Hematopoietic multipotent progenitor cell treated with erythropoietin and hydrocortisone succinate and interleukin-3 and kit ligand, for 17 days (in vitro differentiated cells): ENCODE data around the gene CDH13.

Experiments
- DNase-seq: peaks from one replicate; pipeline ENCODE4 v3.0.0-alpha.2; 2015; ENCODE audit warnings: low spot score

Gene CDH13

GRCh38 chr16:82653550-82654511, 27.1 kb downstream of the CDH13 start:
- DNase-seq = no peak

DNA sequence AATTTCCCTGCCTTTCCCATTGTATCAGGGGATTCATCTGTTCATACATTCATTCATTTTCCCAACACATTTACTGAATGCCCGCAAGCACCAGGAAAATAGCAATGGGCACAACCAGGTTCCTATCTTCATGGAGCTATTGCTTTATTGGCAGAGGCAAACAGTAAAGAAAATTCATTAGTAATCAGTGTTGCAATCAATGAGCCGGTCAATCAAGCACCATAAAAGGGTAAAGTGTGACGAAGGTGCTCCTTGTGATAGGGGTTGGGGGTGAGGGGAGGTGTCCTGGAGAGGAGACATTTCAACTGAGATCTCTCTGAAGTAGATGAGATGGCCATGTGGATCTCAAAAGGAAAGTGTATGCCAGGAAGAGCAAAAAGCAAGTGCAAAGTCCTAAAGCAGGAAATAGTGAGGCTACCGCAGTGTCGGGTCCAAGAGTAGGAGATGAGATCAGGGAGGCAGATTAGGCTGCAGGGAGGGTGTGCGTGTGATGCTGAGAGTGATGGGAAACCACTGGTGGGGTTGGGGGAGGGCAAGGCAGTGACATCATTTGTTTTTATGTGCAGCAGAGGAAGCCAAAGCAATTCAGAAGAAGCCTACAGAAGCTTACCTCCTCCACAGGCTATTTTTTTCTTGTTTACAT, 28.4 kb downstream of the CDH13 start:
- DNase-seq = no peak

- no peak for DNase-seq
Observed at GRCh38 chr16:82655720-82656490, 29.1 kb downstream of the CDH13 start.

- DNase-seq = no peak
Observed at GRCh38 chr16:82657239-82657638, 30.5 kb downstream of the CDH13 start.

DNA sequence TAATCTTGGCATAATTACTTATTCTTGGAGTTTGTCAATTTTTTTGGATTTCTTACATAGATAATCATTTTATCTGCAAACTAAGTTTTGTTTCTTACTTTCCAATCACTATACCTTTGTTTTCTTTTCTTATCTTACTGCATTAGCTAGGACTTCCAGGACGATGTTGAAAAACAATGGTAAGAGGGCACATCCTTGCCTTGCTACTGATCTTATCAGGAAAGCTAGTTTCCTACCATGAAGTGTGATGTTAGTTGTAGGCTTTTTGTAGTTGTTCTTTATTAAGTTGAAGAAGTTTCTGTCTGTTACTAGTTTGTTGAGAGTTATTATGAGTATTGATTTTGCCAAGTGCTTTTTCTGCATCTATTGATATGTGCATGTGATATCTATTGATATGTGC, 31.0 kb downstream of the CDH13 start:
- no peak for DNase-seq

GRCh38 chr16:82658796-82659195, 32.0 kb downstream of the CDH13 start:
- DNase-seq = no peak

- no peak for DNase-seq
Observed at GRCh38 chr16:82660075-82660645, 33.4 kb downstream of the CDH13 start.

DNA sequence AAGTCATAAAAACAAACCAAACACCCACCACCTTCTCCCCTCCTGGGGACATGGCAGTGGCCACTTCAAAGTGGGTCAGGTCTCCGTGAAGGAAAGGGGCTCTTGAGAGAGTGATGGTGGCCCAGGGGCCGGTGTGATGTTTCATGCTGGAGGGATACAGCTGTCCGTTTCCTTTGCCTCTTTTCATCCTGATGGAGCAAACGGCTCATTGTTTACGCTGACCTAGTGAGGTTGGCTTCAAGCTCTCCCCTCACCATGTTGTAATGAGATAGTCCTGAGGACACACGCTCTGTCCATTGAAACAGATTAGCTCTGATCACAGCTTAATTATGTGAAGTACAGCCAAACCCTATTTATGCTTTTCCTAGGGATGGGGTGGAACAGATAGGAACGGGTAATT, 34.2 kb downstream of the CDH13 start:
- no peak for DNase-seq

- no peak for DNase-seq
Observed at GRCh38 chr16:82664181-82664580, 37.4 kb downstream of the CDH13 start.

DNA sequence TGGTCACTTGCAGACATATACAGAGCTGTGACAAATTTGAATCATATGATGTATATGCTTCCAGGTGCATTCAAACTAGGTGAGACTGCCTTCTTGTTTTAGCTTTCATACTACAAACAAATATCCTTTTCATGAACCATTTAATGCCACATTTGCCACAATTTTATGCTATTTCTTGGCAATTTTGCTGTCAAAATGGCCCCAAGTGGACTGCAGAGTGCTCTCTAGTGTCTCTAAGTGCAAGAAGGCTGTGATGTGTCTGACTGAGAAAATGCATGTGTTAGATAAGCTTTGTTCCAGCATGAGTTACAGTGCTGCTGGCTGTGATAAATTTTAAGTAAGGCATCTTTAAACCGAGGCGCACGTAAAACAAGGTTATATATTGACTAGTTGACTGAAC, 38.3 kb downstream of the CDH13 start:
- DNase-seq = no peak

- no peak for DNase-seq
Observed at GRCh38 chr16:82667437-82667836, 40.7 kb downstream of the CDH13 start.

DNA sequence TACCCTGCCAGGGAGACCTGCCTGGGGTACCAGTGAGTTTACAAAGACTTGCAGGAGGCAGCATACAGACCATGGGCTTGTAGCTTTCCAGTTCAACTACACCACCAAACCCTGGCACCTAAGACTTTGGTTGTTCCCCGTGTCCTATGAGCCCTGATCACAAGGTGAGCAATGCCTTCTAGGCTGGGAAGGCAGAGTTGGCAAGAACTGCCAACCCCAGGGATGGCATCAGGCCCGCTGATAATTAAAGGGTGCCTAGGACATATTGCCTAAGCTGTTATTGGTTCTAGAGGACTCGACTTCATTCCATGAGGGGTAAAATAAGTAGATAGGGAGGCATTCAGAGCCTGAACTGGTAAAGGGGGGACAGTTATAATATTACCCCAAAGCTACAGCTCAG, 41.3 kb downstream of the CDH13 start:
- no peak for DNase-seq

GRCh38 chr16:82671741-82672140, 45.0 kb downstream of the CDH13 start:
- DNase-seq = no peak

DNA sequence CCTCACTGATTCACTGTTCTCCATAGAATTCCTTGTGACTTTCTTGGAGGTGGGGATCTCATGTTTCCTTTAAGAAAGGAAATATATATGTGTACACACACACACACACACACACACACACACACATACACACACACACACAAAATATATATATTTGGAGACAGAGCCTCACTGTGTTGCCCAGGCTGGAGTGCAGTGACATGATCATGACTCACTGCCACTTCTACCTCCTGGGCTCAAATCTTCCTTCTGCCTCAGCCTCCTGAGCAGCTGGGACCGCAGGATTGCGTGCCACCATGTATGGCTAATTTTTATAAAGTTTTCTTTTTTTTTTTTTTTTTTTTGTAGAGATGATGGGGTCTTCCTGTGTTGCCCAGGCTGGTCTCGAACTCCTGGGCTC, 45.9 kb downstream of the CDH13 start:
- DNase-seq = no peak

DNA sequence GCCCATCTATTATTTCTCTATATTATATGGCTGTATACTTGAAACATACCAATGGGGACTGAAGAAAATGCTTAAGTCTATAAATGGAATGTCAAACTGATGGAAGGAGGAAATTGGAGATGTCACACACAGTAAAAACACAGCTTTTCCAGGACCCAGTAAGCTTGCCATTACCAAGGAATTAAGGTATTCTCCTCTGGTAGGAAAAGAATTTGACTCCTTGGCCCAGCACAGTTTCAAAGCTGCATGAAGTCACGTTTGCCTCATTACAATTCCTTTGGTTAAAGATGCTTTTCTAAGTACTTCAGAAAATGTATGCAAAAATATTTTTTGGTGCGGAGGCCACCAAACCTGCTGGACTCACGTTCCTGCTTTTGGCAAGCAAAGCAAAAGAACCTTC, 48.5 kb downstream of the CDH13 start:
- DNase-seq = no peak

DNA sequence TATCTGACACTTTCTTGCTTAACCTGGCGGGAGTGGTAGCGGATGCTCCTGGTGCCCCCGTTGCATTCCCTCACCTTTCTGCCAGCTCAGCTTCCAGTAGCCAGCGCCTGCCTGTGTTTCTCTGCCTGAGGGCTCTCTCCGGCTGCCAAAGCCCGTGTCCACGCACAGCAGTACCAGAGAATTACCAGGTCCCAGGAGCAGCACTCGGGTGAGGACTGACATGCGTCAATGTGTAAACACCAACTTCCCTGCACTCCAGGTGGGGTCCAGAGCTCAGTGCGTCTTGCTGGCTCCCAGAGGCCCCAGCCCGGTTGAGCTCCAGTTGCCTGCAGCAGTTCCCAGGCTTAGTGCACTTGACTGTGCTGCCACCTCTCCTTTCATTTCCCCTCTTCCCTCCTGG, 54.8 kb downstream of the CDH13 start:
- DNase-seq = no peak

- DNase-seq = no peak
Observed at GRCh38 chr16:82682767-82683166, 56.0 kb downstream of the CDH13 start.

- no peak for DNase-seq
Observed at GRCh38 chr16:82684256-82684655, 57.5 kb downstream of the CDH13 start.

GRCh38 chr16:82685526-82685925, 58.8 kb downstream of the CDH13 start:
- DNase-seq = no peak

- no peak for DNase-seq
Observed at GRCh38 chr16:82694239-82694874, 67.6 kb downstream of the CDH13 start.

DNA sequence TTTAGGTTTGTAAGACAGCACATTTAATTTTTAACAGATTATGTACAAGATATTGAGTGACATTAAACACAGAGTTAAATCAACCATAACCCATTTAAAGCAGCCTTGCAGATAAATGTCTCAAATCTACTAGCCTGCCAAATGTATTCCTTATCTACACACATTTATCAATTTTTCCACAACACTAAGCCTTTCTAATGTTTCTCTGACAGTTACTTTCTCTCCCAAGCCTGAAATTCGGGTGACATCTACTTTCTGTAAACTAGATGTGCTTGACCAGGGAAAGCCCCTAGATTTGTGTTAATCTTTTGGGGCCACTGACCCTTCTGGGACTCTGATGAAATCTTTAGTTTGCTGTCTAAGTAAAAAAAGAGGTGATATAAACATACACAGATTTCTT, 69.0 kb downstream of the CDH13 start:
- DNase-seq = no peak

- no peak for DNase-seq
Observed at GRCh38 chr16:82699260-82699659, 72.5 kb downstream of the CDH13 start.
